Measurements from ENCODE around the gene TRAPPC6A.

Gene TRAPPC6A

DNA sequence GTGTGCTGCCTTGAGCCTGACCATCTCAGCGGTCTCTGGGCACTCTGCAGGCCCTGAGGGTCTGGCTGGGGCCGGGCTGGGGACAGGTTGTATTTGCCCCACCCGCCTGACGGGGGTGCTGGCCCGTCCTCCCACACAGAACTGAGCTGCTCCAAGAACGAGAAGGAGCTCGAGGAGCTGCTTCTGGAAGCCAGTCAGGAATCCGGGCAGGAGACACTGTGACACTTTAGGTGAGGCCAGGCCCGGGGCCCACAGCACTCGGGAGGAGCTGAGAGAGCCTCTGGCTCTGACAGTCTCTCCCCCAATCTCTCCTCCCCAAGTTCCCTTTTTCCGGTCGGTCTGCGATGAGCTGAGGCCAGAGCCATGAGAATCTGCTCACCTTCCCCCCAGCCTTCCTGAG, 31.8 kb downstream of the TRAPPC6A start:
- no peak for DNase-seq

DNA sequence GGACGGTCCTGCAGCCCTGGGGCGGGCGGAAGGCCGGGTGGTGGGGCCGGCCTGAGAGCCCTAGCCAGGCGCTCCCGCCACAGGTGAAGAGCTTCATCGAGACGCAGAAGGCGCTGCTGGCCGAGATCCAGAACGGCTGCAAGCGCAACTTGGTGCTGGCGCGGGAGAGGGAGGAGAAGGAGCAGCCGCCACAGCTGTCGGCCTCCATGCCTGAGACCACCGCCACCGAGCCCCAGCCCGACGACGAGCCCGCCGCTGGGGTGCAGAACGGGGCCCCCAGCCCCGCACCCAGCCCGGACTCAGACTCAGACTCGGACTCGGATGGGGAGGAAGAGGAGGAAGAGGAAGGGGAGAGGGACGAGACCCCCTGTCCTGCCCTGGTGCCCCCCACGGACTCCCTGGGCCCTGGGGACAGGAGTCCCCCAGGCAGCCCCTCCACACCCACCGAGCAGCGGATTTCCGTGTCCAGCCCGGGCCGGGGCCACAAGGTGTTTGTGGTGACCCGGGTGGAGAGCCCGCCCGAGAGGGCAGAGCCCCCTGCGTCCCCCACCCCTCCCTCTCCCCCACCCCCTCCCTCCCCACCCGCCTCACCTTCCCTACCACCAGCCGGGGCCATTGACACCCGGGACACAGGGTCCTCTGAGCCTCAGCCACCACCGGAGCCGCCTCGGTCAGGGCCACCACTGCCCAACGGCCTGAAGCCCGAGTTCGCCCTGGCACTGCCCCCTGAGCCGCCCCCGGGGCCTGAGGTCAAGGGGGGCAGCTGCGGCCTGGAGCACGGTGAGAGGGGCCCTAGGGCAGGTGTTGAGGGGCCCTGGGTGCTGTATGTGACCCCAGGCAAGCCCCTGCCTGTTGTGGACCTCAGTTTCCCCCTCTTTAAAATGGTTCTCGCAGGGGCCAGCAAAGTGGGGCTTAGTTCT, 32.5 kb downstream of the TRAPPC6A start:
- DNase-seq: no peak

GRCh38 chr19:45144431-45145269, 33.4 kb downstream of the TRAPPC6A start:
- DNase-seq: no peak

DNA sequence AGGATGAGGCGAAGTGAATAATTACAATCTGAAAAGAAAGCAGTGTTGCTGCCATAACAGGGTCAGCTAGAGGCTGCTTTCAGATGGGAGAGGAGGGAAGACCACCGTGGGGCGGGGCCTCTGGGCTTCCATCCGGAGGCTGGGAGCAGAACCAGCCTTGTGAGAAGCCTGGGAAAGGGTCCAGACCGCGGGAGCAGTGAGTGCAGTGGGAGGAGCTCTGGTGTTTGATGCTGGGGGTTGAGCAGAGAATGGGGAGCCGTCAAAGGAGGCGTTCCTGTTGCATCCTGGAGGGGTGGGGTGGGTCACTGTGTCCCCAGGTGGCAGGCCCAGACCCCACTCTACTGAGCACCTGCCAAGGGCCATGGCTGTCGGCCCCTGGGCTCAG, 35.3 kb downstream of the TRAPPC6A start:
- no peak for DNase-seq

DNA sequence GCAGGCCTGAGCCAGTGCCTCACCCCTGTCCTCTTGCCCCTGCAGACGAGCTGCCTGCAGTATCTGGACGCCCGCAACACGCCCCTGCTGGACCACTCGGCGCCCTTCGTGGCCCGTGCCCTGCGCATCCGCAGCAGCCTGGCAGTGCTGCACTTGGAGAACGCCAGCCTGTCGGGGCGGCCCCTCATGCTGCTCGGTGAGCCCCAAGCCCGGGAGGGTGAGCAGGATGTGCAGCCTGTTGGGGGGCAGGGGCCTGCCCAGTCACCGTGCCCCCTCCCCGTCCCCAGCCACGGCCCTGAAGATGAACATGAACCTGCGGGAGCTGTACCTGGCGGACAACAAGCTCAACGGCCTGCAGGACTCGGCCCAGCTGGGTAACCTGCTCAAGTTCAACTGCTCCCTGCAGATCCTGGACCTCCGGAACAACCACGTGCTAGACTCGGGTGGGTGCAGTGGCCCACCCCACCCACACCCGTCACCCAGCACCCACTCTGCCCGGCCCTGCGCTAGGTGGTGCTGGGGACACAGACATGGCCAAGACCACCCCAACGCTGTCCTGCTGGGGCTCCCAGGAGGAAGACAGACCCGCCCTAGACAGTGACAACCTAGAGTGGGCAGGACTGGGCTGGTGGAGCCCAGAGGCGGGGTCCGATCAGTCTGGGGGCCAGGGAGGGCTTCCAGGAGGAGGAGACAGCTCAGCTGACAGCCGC, 35.9 kb downstream of the TRAPPC6A start:
- no peak for DNase-seq

DNA sequence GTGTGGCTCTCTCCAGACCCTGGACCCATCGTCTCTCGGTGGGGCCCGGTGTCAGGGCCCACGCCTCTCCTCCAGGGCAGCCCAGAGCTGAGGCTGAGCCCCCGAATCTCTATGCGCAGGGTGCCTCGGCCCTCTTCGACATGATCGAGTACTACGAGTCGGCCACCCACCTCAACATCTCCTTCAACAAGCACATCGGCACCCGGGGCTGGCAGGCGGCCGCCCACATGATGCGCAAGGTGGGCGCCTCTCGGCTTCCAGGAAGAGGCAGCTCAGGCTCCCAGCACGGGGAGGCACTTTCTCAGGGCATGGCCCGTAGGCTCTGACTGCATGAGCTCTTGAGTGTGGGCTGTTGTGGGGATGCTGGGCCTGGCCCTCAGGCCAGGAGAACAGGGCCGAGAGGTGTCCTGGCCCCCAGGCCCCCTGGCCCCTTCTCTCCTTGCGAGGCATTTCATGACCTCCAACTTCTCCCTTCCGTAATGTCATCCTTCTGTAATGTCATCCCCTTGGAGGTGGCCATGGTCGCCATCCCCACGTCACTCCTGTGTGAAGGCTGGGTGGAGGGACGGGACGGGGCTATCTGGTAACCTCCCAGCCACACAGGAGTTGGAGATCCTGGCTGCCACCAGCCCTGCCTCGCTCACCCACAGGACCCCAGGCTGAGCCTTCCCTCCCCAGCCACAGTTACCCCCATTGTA, 36.7 kb downstream of the TRAPPC6A start:
- no peak for DNase-seq

DNA sequence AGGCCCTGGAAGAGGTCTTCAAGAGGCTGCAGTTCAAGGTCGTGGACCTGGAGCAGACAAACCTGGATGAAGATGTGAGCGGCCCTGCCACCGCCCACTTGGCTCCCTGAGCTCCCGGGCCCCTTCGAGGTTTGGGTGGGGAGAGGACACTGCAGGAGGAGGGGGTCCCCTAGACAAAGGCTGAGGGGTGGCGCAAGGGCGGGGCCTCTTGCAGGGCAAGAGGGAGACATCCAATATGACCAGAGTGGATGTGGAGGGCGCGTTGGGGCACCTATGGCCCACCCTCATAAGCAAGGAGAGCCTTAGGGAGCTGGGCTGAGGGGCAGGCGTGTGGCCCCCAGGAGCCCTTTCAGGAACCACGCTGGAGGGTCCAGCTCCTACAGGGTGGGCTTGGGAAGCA, 37.5 kb downstream of the TRAPPC6A start:
- no peak for DNase-seq

DNA sequence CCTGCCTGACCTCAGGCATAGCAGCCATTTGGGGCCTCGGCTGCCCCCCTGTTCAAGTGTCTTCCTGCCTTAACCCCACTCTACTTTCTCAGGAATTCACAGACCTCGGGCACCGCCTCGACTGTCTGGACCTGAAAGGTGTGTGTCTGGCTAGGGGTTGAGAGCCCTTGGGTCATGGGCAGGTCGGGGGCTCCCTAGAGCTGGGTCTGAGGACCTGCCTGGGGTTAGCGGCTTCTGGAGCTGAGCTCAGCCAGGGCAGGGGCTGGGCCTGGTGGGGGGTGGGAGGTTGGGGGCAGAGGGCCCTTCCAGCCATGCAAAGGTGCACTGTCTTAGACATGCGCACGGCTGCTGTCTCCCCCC, 37.9 kb downstream of the TRAPPC6A start:
- DNase-seq: no peak

GRCh38 chr19:45139286-45140143, 38.5 kb downstream of the TRAPPC6A start:
- DNase-seq: no peak

GRCh38 chr19:45138303-45138751, 39.7 kb downstream of the TRAPPC6A start:
- DNase-seq: no peak

DNA sequence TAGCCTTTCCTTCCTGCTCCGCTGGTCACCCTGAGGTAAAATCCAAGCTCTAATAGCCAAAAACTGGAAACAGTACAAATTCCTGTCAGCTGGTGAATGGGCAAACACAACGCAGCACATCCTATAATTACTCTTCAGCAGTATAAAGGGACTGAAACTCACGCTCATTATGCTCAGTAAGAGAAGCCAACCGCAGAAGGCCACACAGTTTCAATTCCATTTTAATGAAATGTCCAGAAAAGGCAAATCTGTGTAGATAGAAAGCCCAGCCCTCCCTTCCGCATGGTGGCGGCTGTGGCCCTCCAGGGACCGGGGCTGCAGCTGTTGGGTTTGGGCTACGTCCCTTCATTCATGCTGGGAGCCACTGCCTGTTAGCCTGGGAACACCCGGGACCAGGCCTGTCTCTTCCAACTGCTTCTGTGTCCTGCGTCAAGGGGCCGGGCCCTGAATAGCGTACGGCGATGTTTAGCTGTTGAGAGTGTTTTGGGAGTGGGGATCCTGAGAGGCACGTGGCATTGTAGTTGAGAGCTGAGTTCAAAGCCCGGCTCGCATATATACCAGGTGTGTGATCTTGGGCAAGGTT, 40.8 kb downstream of the TRAPPC6A start:
- DNase-seq: no peak

DNA sequence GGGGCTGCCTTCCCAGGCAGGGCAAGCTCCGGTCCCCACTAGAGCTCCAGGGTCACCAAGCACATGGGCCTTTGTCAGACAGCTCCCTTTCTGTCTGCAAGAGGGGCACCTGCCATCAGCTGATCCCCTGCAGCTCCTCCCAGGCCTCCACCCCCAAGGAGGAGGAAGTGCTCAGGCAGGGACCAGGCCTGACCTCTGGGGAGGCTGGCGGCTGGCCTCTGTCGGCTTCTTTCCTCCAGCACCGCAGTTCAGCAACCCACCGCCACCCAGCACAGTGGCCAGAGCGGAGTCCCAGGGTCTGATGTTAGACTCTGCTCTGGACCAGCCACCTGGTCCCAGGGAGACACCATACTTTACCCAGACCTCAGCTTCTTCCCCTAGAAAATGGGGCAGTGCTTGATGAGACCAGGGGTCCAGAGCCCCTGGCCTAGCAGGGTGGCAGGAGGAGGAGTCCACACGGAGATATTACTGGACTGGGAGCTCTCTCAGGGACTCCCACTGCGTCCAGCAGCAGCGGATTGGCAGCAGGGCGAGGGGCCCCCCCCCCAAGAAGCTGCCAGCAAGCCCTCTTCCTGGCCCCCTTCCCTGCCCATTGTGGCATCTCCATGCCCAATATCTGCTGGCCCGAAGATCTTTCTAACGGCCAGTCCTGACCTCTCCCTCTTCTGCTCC, 41.4 kb downstream of the TRAPPC6A start:
- no peak for DNase-seq

DNA sequence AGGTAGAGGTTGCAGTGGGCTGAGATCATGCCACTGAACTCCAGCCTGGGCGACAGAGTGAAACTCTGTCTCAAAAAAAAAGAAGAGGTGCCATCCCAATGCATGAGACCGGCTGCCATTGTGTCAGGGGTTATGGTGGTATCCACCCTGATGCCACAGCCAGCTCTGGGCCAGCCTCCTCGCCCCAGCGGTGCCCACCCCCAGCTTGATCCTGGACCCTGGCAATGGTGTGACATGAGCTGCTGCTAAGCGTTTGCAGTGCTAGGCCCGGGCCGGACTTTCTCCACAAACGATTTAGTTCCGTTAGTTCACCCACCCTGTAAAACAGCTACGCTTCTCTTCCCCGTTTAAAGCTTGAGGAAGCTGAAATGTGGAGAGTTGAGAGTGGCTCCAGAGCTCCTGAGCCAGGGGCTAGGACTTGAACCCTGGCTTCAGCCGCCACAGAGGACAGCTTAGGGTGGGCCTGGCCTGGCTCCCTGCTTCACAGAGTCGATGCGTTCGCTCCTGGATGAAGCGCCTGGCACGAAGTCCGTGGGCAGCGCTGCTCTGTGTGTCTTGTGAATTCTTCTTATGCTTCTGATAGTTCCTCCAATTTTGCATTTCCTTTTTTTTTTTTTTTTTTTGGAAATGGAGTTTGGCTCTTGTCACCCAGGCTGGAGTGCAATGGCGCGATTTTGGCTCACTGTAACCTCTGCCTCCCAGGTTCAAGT, 42.7 kb downstream of the TRAPPC6A start:
- no peak for DNase-seq

DNA sequence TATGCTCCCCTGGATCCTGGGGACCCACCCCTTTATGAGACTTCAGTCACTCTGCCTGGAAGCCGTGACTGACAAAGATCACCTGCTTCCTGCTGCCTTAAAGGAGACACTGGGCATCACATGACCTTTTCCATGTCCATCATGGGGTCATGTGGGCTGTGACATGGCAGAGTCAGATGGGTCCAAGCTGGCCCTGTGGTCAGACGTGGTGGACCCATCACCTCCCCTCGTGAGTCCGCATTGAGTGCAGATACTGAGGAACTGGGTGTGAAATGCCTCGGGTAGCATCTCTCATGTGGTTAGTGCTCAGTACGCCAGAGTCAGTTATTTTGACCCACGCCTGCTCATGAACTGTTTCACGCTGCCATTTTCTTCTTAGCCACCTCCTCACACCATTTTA, 44.4 kb downstream of the TRAPPC6A start:
- DNase-seq: no peak

GRCh38 chr19:45130888-45131615, 47.0 kb downstream of the TRAPPC6A start:
- no peak for DNase-seq

DNA sequence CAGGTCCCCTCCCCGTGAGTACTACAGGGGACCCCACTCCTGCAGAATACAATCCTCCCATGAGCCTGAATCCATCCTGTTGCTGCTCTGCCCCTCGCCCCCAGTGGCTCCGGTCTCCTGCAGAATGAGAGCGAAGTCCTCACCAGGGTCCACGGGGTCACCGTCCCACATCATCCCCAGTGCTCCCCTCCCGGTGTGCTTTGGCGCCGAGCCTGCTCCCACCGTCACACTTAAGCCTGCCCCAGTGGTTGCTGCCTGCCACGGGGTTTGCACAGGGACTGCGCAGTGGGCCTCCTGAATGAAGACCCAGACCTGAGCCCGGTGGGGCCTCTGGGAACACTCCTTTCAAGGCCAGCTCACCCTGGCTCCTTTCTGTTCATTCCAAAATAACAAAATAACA, 47.8 kb downstream of the TRAPPC6A start:
- DNase-seq: no peak

DNA sequence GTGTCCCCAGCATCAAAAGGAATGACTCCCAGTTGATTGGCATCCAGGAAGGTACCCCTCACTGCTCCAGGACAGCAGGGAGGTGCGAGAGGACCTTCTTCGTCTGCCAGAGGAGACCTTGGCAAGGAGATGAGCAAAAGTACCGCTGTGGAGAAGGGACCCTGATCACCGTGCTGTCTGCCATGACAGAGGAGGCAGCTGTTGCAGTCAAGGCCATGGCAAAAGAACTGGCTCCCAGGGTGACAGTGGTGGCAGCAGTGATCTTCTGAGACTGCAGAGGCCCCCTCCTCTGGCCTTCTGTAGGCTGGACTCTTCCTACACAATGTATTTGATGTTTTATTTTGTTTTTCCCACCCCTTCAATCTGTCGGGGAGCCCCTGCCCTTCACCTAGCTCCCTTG, 49.2 kb downstream of the TRAPPC6A start:
- no peak for DNase-seq

- no peak for DNase-seq
These were observed 49.9 kb downstream of the TRAPPC6A start for GRCh38 chr19:45128146-45128545.

DNA sequence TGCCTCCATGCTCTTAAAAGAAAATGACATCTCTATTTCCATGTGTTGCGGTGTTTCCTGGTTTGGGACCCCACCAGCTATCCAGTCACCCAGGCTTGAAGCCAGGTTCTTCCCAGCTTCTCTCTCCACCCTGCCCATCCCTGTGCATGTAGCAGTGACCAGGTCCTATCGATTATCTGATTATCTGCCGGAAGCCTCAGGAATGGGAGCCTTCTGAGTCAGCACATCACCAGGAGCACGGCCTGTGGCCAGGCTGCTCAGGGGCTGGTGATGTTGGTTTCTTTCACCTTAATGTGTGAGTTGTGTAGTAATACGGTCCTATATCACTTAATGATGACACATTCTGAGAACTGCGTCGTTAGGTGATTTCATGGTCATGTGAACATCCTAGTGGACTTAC, 51.4 kb downstream of the TRAPPC6A start:
- DNase-seq: no peak
